CD14-positive monocyte (primary cell): ENCODE results near the gene CHRNG. TPM values are rescaled to one million over a fixed set of nuclear protein-coding genes. Genes with fewer than 3 reads are reported as not detected.

Experiments used
- DNase-seq, 3 donors: peaks; one replicate each; pipeline ENCODE4 v3.0.0-alpha.2; 2011 to 2022
- H2AFZ ChIP-seq: 2 replicates; pipeline ENCODE4 v1.6.0; 2012; ENCODE audit warnings: mild to moderate bottlenecking, low read depth, low read length, inconsistent platforms; ENCODE audit not compliant: insufficient read depth, poor library complexity, severe bottlenecking
- H3K27ac ChIP-seq, 2 donors: 1 replicate in 1 of 2; 2 replicates in 1 of 2; pipeline ENCODE4 v1.5.1; 2012 to 2013; ENCODE audit warnings: low read length in 2 of 2, control low read depth in 1 of 2, inconsistent platforms in 1 of 2, low read depth in 1 of 2, mild to moderate bottlenecking in 1 of 2
- H3K27me3 ChIP-seq, 2 donors: one replicate each; pipeline versions ENCODE4 v1.6.0 to v1.6.1; 2011 to 2013; ENCODE audit warnings: low read length in 2 of 2; ENCODE audit not compliant: control insufficient read depth in 2 of 2, insufficient read depth in 2 of 2
- H3K36me3 ChIP-seq, 2 donors: replicated peaks in 1 of 2; 1 replicate in 1 of 2; 2 replicates in 1 of 2; pipeline versions ENCODE4 v1.5.1 to v1.6.1; 2012 to 2013; ENCODE audit warnings: low read length in 2 of 2, control low read depth in 1 of 2, inconsistent platforms in 1 of 2, mild to moderate bottlenecking in 1 of 2; ENCODE audit not compliant: insufficient read depth in 2 of 2, control insufficient read depth in 1 of 2
- H3K4me1 ChIP-seq, 2 donors: 1 replicate in 1 of 2; 2 replicates in 1 of 2; pipeline versions ENCODE4 v1.5.1 to v1.6.1; 2012 to 2013; ENCODE audit warnings: low read length in 2 of 2, control low read depth in 1 of 2, inconsistent platforms in 1 of 2, mild to moderate bottlenecking in 1 of 2, moderate library complexity in 1 of 2; ENCODE audit not compliant: insufficient read depth in 2 of 2, control insufficient read depth in 1 of 2
- H3K4me2 ChIP-seq: replicated peaks from 2 replicates; pipeline ENCODE3; 2012; ENCODE audit warnings: low read length, moderate library complexity, mild to moderate bottlenecking; ENCODE audit not compliant: poor library complexity, severe bottlenecking; ENCODE audit errors: extremely low read depth
- H3K4me3 ChIP-seq, 3 experiments: fragments of 200-600 bp in 1 of 3; sonication (generic) in 1 of 3; replicated peaks in 1 of 3; 1 replicate in 2 of 3; 2 replicates in 1 of 3; pipeline ENCODE4 v1.5.1; 2011 to 2013; ENCODE audit warnings: low read length in 3 of 3, mild to moderate bottlenecking in 3 of 3, control low read depth in 2 of 3, low read depth in 2 of 3, inconsistent platforms in 1 of 3, moderate library complexity in 1 of 3
- H3K79me2 ChIP-seq: 2 replicates; pipeline ENCODE4 v1.6.0; 2012; ENCODE audit warnings: mild to moderate bottlenecking, control low read depth, inconsistent platforms, low read length, moderate library complexity; ENCODE audit not compliant: insufficient read depth
- H3K9ac ChIP-seq: 2 replicates; pipeline ENCODE4 v1.6.0; 2017; ENCODE audit warnings: low read length, mild to moderate bottlenecking; ENCODE audit not compliant: insufficient read depth, poor library complexity, severe bottlenecking
- H3K9me3 ChIP-seq, 2 donors: replicated peaks in 1 of 2; 1 replicate in 1 of 2; 2 replicates in 1 of 2; pipeline versions ENCODE4 v1.5.1 to v1.6.1; 2012 to 2013; ENCODE audit warnings: low read length in 2 of 2, control low read depth in 1 of 2; ENCODE audit not compliant: control insufficient read depth in 1 of 2, insufficient read depth in 1 of 2
- H4K20me1 ChIP-seq: 2 replicates; pipeline ENCODE4 v1.6.0; 2012; ENCODE audit warnings: mild to moderate bottlenecking, low read length, control low read depth, moderate library complexity; ENCODE audit not compliant: insufficient read depth
- H3K27ac Mint-ChIP-seq, 7 donors: one replicate each; pipeline ENCODE4 v1.8.0; 2020; ENCODE audit warnings: mild to moderate bottlenecking in 7 of 7, mixed read lengths in 7 of 7, moderate library complexity in 6 of 7, inconsistent platforms in 2 of 7
- H3K27me3 Mint-ChIP-seq, 3 donors: one replicate each; pipeline ENCODE4 v1.8.0; 2021 to 2022; ENCODE audit warnings: low read depth in 3 of 3, mild to moderate bottlenecking in 3 of 3, mixed read lengths in 3 of 3, moderate library complexity in 3 of 3, inconsistent platforms in 1 of 3
- H3K36me3 Mint-ChIP-seq, 2 donors: one replicate each; pipeline ENCODE4 v1.8.0; 2020; ENCODE audit warnings: mixed read lengths in 2 of 2, inconsistent platforms in 1 of 2, mild to moderate bottlenecking in 1 of 2
- H3K4me1 Mint-ChIP-seq: one replicate; pipeline ENCODE4 v1.8.0; 2020; ENCODE audit warnings: mild to moderate bottlenecking, mixed read lengths
- H3K4me3 Mint-ChIP-seq, 2 donors: one replicate each; pipeline ENCODE4 v1.8.0; 2020; ENCODE audit warnings: mild to moderate bottlenecking in 2 of 2, mixed read lengths in 2 of 2, moderate library complexity in 1 of 2
- H3K9me3 Mint-ChIP-seq, 7 donors: one replicate each; pipeline ENCODE4 v1.8.0; 2020 to 2022; ENCODE audit warnings: mixed read lengths in 7 of 7, mild to moderate bottlenecking in 6 of 7, moderate library complexity in 6 of 7, inconsistent platforms in 2 of 7
- WGBS: methylation state at CpG from one replicate; pipeline ENCODE4 v1.1.5; 2013; ENCODE audit warnings: missing lambda C conversion rate; ENCODE audit not compliant: insufficient coverage; 5-methylcytosine and 5-hydroxymethylcytosine counted together
- intact Hi-C, 2 donors: fragments of 100-400 bp; cut with micrococcal nuclease; formaldehyde crosslinking; loops; one replicate each; pipeline versions ENCODE4 v1.15.0 to v1.15.1; 2023
- polyA plus RNA-seq, 3 donors: library from polyadenylated mRNA; depleted of rRNA in 1 of 3; unstranded in 2 of 3; stranded (reverse) in 1 of 3; fragments of 300-500 nt in 2 of 3; fragments of >200 nt in 1 of 3; fragmentation: Illumina TruSeq in 2 of 3; gene quantifications; 1 replicate in 2 of 3; 2 replicates in 1 of 3; pipeline ENCODE4 v1.2.3, GENCODE V29; 2012 to 2021
- TF ChIP-seq, protein P1 (sequence below): fragments of 200-600 bp; IDR thresholded peaks from one replicate; pipeline ENCODE4 v1.8.0; 2022; ENCODE audit warnings: antibody characterized with exemption, mild to moderate bottlenecking

The CHRNG gene
- polyA plus RNA-seq, 3 donors, result not detected

DNA sequence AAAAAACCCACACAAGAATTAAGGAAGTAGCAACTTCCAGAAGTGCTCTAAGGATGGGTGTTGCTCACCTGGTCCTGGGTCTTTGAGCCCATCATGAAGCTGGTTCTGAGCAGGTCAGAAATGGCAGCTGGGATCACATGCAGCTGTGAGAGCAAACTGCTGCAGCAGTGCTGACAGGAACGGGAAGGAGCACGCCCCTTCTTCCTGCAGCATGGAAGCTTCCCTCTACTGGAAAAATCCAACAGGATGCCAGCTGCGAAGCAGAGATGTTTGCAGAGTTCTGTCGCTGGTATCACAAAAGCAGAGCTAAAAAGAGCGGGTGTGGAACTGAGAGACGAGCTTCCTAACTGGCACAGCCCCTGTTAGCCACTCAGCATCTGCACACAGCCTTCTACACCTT is 44.7 kb downstream of the CHRNG start:
- Mint-ChIP-seq H3K27me3 (peaks cover 0 to 2% (median 0%) of the 10 kb centered on the region in 3 donors), H3K4me1 (peaks cover 17% of the 10 kb centered on the region), H3K4me3 (no peak overlapping the region), H3K9me3 (peaks cover 0 to 2% (median 0%) of the 10 kb centered on the region in 7 donors), H3K27ac (peak overlapping the region in 1 of 7 donors; percentile 58), H3K36me3 (peaks cover 45 to 51% of the 10 kb centered on the region in 2 donors)
- Histone ChIP-seq H3K4me2 (no peak overlapping the region), H3K4me1 (peaks cover 14% of the 10 kb centered on the region in 2 donors), H3K79me2 (no peaks in the 10 kb centered on the region), H3K36me3 (peaks cover 33 to 53% of the 10 kb centered on the region in 2 donors), H4K20me1 (no peaks in the 10 kb centered on the region), H3K9ac (no peak overlapping the region), H2AFZ (no peak overlapping the region), H3K9me3 (no peaks in the 10 kb centered on the region), H3K4me3 (no peak overlapping the region), H3K27me3 (no peaks in the 10 kb centered on the region), H3K27ac (no peak overlapping the region)
- TF ChIP-seq, protein P1, sequence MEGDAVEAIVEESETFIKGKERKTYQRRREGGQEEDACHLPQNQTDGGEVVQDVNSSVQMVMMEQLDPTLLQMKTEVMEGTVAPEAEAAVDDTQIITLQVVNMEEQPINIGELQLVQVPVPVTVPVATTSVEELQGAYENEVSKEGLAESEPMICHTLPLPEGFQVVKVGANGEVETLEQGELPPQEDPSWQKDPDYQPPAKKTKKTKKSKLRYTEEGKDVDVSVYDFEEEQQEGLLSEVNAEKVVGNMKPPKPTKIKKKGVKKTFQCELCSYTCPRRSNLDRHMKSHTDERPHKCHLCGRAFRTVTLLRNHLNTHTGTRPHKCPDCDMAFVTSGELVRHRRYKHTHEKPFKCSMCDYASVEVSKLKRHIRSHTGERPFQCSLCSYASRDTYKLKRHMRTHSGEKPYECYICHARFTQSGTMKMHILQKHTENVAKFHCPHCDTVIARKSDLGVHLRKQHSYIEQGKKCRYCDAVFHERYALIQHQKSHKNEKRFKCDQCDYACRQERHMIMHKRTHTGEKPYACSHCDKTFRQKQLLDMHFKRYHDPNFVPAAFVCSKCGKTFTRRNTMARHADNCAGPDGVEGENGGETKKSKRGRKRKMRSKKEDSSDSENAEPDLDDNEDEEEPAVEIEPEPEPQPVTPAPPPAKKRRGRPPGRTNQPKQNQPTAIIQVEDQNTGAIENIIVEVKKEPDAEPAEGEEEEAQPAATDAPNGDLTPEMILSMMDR, result no peak
- no peak for DNase-seq
- WGBS, result 97% methylated on average over 4 of the region's 6 CpGs
- intact Hi-C loops, result no loop called here

DNA sequence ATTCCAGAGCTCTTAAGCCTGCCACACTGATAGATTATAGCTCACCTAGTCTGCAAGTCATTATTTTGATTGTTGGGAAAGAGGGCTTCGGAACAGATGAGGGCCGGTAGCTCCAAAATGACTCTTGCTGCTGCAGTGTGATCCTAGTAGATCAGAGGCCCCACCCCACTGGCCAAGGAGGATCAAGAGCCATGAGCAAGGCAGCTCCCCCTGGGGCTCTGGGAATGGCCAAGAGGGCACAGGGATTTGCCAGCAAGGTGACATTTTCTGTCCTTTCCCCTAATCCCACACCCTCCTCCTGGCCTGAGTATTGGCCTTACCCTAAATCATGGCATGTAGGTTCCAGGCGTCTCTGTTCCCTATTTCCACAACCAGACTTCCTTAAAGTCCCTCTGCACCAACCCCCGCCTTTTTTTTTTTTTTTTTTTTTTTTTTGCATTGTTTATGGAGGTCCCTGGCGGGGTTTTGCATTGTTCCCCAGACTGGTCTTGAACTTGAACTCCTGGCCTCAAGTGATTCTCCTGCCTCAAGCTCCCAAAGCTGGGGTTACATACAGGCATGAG is 47.5 kb downstream of the CHRNG start:
- DNase-seq, result no peak
- Histone ChIP-seq H4K20me1 (no peaks in the 10 kb centered on the region), H3K9ac (no peak overlapping the region), H3K4me3 (no peak overlapping the region), H3K27ac (no peak overlapping the region), H3K79me2 (no peaks in the 10 kb centered on the region), H3K9me3 (no peaks in the 10 kb centered on the region), H3K4me1 (peaks cover 14% of the 10 kb centered on the region in 2 donors), H3K36me3 (peaks cover 12 to 26% of the 10 kb centered on the region in 2 donors), H3K4me2 (no peak overlapping the region), H2AFZ (no peak overlapping the region), H3K27me3 (no peaks in the 10 kb centered on the region)
- Mint-ChIP-seq H3K9me3 (peaks cover 0 to 2% (median 0%) of the 10 kb centered on the region in 7 donors), H3K4me1 (peaks cover 17% of the 10 kb centered on the region), H3K36me3 (peaks cover 23 to 24% of the 10 kb centered on the region in 2 donors), H3K27ac (no peak overlapping the region), H3K27me3 (peaks cover 0 to 2% (median 0%) of the 10 kb centered on the region in 3 donors), H3K4me3 (peak overlapping the region in 1 of 2 donors; percentile 55)
- TF ChIP-seq, protein P1, result no peak
- 100% methylated on average over 1 of the region's 5 CpGs for WGBS
- intact Hi-C loops, result no loop called here
